K562 (cell line): ENCODE results near the gene SCYL1. TPM values are rescaled to one million over a fixed set of nuclear protein-coding genes. Genes with fewer than 3 reads are reported as not detected.

Experiments
- HOXB6 ChIP-seq: fragments of 250-450 bp; sonication (Bioruptor Pico); IDR thresholded peaks from 2 replicates; pipeline ENCODE4 v1.5.1; 2022; ENCODE audit warnings: mild to moderate bottlenecking, borderline replicate concordance
- MTA3 ChIP-seq: fragments of 450-650 bp; formaldehyde crosslinking; IDR thresholded peaks from 2 replicates; pipeline ENCODE4 v1.6.1; 2017; ENCODE audit warnings: mild to moderate bottlenecking, borderline replicate concordance
- NUFIP1 ChIP-seq: fragments of 450-650 bp; IDR thresholded peaks from 2 replicates; pipeline ENCODE4 v1.6.1; 2018; ENCODE audit not compliant: partially characterized antibody
- PRDM10 ChIP-seq: fragments of 450-650 bp; IDR thresholded peaks from 2 replicates; pipeline ENCODE4 v1.6.1; 2018; ENCODE audit not compliant: partially characterized antibody
- SPI1 ChIP-seq: IDR thresholded peaks from 2 replicates; pipeline ENCODE4 v1.6.1; 2011; ENCODE audit warnings: low read depth, low read length, control low read depth, borderline replicate concordance
- THRB ChIP-seq: fragments of 450-650 bp; formaldehyde crosslinking; conservative IDR thresholded peaks from 2 replicates; pipeline ENCODE4 v1.4.0; 2022; ENCODE audit warnings: mild to moderate bottlenecking, missing genetic modification characterization
- ZNF282 ChIP-seq: sonication (generic); formaldehyde crosslinking; IDR thresholded peaks from 2 replicates; pipeline ENCODE4 v1.8.1; 2023; ENCODE audit warnings: missing genetic modification reagents
- ZNF512 ChIP-seq: IDR thresholded peaks from 2 replicates; pipeline ENCODE4 v1.6.1; 2016; ENCODE audit warnings: missing genetic modification characterization, missing compliant biosample characterization
- polyA plus RNA-seq, 8 experiments: library from polyadenylated mRNA; depleted of rRNA in 4 of 8; stranded (reverse) in 5 of 8; unstranded in 3 of 8; fragments of >200 nt; fragmentation: Nextera tagmentation in 2 of 8; fragmentation: Illumina TruSeq in 1 of 8; extraction: Ambion mirVana in 2 of 8; extraction: Trizol in 1 of 8; gene quantifications; 2 replicates each; pipeline versions ENCODE4 v1.2.1 to v1.2.3, GENCODE V29; 2011 to 2014; ENCODE audit warnings: inconsistent platforms in 1 of 8, missing spikeins in 1 of 8
- total RNA-seq, 7 experiments: library from RNA; depleted of rRNA in 6 of 7; stranded (reverse); fragments of >200 nt in 6 of 7; fragmentation: Illumina TruSeq in 2 of 7; extraction: Trizol in 2 of 7; gene quantifications; 2 replicates each; pipeline versions ENCODE4 v1.2.1 to v1.2.3, GENCODE V29; 2011 to 2021; ENCODE audit warnings: low replicate concordance in 1 of 7

Gene SCYL1
- total and polyA plus RNA-seq, 9 of the 15 experiments (the other 6 are each of a cell fraction or from before 2014, with no cell fraction given) = 1.9 to 145 (median 57.6) TPM

GRCh38 chr11:65525546-65526480, 930 bp downstream of the SCYL1 start (continued):
- TF ChIP-seq THRB (CRISPR knock-in tag) (0 out of 2 replicates have a peak, but pooled peaks have one; percentile 46), ZNF282 (no peak), HOXB6 (no peak), NUFIP1 (no peak), MTA3 (0 out of 2 replicates have a peak, but pooled peaks have one; percentile 3), SPI1 (no peak), ZNF512 (tag) (no peak), PRDM10 (no peak)
- TF ChIP-seq, all 486 proteins: peak for 12
